ENCODE measurements around the gene CCL25.
"Not testable (repeated sequence)": the region's sequence is repeated elsewhere in the genome, so short reads cannot be mapped to it uniquely, and the experiment has no call there.

Gene CCL25

DNA sequence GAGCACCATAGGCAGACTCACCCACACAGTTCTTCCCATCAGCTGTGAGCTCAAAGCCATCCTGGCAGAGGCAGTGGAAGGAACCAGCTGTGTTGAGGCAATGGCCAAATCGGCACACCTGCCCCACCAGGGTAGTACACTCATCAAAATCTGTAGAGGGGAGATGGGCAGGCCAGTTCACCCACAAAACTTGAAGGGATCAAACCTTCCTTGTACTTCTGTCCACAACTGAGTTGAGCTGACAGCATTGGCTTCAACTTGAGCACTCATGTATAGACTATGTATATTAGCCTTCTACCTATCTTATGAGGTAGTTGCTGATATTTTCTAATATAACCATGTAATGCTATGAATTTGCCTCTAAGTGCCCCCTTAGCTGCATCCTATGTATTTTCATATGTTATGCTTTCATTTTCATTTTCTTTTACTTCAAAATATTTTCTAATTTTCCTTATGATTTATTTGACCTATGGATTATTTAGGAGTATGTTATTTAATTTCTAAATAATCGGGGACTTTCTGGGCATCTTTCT, 42.9 kb downstream of the CCL25 start:
- H3K9me3 ChIP-seq, result peaks cover 17 to 47% (median 38%) of the 10 kb centered on the region in 3 donors
- intact Hi-C loops (cut with DNase I; ENCODE audit: low total_unique reads), result no loop called here
- TF ChIP-seq, protein P1, sequence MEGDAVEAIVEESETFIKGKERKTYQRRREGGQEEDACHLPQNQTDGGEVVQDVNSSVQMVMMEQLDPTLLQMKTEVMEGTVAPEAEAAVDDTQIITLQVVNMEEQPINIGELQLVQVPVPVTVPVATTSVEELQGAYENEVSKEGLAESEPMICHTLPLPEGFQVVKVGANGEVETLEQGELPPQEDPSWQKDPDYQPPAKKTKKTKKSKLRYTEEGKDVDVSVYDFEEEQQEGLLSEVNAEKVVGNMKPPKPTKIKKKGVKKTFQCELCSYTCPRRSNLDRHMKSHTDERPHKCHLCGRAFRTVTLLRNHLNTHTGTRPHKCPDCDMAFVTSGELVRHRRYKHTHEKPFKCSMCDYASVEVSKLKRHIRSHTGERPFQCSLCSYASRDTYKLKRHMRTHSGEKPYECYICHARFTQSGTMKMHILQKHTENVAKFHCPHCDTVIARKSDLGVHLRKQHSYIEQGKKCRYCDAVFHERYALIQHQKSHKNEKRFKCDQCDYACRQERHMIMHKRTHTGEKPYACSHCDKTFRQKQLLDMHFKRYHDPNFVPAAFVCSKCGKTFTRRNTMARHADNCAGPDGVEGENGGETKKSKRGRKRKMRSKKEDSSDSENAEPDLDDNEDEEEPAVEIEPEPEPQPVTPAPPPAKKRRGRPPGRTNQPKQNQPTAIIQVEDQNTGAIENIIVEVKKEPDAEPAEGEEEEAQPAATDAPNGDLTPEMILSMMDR (IDR thresholded peaks at IDR 0.05), result no peak
- DNase-seq, result no peak
- no peak overlapping the region for H3K27ac ChIP-seq
- peaks cover 0 to 12% (median 0%) of the 10 kb centered on the region in 3 donors for H3K36me3 ChIP-seq
- peaks cover 0 to 5% of the 10 kb centered on the region in 2 donors for H3K27me3 ChIP-seq
- no peaks in the 10 kb centered on the region for H3K4me1 ChIP-seq
- H3K4me3 ChIP-seq, result no peak overlapping the region

DNA sequence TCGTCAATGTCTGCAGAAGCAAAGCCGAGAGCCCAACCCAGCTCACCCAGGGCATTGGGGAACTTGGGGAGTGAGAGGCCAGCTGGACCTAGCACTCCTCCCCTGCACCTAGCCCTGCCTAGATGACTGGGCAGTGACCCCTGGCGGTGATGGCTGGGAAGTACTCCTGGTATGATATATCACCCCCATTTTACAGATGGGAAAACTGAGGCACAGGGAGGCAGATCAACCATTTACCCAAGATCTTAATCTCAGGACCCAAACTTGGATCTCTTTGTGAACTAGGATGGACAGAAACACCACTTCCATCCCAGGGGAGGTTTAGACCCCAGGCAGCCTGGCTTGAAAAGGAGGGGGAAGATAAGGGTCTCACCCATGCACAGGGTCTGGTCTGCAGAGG, 43.5 kb downstream of the CCL25 start:
- Histone ChIP-seq H3K4me3 (no peak overlapping the region), H3K27ac (no peak overlapping the region), H3K36me3 (peaks cover 0 to 12% (median 0%) of the 10 kb centered on the region in 3 donors), H3K9me3 (peaks cover 17 to 47% (median 38%) of the 10 kb centered on the region in 3 donors), H3K4me1 (no peaks in the 10 kb centered on the region), H3K27me3 (peaks cover 0 to 5% of the 10 kb centered on the region in 2 donors)
- TF ChIP-seq, protein P1 (IDR thresholded peaks at IDR 0.05), result no peak
- no peak for DNase-seq
- intact Hi-C loops (cut with DNase I; ENCODE audit: low total_unique reads), result no loop called here

DNA sequence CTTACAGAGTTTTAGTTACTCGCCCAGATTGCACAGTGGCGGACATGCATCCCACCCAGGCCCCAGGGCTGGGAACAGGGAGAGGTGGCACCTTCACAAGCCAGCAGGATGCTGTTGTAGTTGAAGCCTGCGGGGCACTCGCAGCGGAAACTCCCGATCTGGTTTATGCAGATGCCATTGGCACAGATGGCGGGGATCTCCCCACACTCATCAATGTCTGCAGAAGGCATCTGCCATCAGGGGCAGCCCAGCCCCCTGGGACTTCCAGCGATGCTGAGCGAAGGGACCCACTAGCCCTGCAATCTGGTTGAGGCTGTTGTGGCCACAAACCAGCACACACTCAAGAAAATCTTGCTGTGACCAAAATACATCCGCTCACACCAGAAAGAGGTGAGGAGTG, 44.6 kb downstream of the CCL25 start:
- no peak overlapping the region for H3K4me3 ChIP-seq
- H3K36me3 ChIP-seq, result peaks cover 0 to 12% (median 0%) of the 10 kb centered on the region in 3 donors
- intact Hi-C loops (cut with DNase I; ENCODE audit: low total_unique reads), result no loop called here
- peaks cover 17 to 39% (median 38%) of the 10 kb centered on the region in 3 donors for H3K9me3 ChIP-seq
- TF ChIP-seq, protein P1 (IDR thresholded peaks at IDR 0.05), result no peak
- H3K27ac ChIP-seq, result no peak overlapping the region
- no peak for DNase-seq
- H3K27me3 ChIP-seq, result peaks cover 0 to 5% of the 10 kb centered on the region in 2 donors
- H3K4me1 ChIP-seq, result no peaks in the 10 kb centered on the region

DNA sequence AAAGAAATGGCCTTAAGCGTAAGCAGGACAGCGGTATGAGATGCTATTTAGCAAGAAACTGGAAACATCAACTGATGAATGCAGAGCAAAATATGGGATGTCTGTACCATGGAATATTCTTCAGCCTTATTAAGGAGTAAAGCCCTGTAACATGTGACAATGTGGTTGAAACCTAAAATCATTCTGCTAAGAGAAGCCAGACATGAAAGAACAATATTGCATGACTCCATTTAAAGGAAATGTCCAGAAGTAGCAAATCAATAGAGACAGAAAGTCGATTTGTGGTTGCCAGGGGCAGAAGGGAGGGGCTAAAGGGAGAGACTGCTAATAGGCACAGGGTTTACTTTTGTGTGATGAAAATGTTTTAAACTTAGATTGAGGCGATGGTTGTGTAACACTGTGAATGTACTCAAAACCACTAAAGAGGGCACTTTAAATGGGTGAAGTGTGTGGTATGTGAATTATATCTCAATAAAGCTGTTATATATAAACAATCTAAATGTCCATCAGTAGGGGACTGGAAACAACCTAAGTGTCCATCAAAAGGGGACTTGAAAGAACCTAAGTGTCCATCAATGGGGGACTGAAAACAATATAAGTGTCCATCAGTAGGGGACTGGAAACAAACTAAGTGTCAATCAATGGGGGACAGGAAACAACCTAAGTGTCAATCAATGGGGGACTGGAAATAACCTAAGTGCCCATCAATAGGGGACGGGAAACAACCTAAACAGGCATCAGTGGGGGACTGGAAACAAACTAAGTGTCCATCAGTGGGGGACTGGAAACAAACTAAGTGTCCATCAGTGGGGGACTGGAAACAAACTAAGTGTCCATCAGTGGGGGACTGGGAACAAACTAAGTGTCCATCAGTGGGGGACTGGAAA, 45.4 kb downstream of the CCL25 start:
- TF ChIP-seq, protein P1 (IDR thresholded peaks at IDR 0.05), result no peak
- Histone ChIP-seq H3K4me1 (no peaks in the 10 kb centered on the region), H3K4me3 (no peak overlapping the region), H3K9me3 (peaks cover 17 to 39% (median 38%) of the 10 kb centered on the region in 3 donors), H3K27ac (no peak overlapping the region), H3K36me3 (peaks cover 0 to 12% (median 0%) of the 10 kb centered on the region in 3 donors), H3K27me3 (peaks cover 0 to 5% of the 10 kb centered on the region in 2 donors)
- DNase-seq, result no peak
- intact Hi-C loops (cut with DNase I; ENCODE audit: low total_unique reads), result no loop called here

DNA sequence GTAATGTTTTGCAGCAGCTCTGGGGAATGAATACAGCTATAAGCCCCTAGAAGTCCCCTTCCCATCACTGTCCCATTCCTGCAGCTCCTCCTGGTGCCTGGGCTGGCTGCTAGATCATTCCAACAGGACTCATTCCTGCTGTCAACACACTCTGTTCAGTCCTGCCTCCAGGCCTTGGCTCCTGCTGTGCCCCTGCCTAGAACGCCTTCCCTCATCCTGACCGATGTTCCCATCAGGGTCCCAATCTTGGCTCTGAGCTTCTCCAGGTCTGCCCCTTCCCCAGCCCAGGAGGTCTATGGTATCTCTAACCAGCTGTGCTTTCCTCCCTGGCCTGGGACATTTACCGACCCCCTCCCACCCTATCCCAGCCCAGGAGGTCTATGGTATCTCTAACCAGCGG, 48.8 kb downstream of the CCL25 start:
- intact Hi-C loops (cut with DNase I; ENCODE audit: low total_unique reads), result no loop called here
- Histone ChIP-seq H3K27me3 (no peaks in the 10 kb centered on the region), H3K4me1 (no peaks in the 10 kb centered on the region), H3K27ac (no peak overlapping the region), H3K4me3 (no peak overlapping the region), H3K36me3 (no peaks in the 10 kb centered on the region), H3K9me3 (peaks cover 0 to 13% (median 11%) of the 10 kb centered on the region in 3 donors)
- TF ChIP-seq, protein P1 (IDR thresholded peaks at IDR 0.05), result no peak
- no peak for DNase-seq

DNA sequence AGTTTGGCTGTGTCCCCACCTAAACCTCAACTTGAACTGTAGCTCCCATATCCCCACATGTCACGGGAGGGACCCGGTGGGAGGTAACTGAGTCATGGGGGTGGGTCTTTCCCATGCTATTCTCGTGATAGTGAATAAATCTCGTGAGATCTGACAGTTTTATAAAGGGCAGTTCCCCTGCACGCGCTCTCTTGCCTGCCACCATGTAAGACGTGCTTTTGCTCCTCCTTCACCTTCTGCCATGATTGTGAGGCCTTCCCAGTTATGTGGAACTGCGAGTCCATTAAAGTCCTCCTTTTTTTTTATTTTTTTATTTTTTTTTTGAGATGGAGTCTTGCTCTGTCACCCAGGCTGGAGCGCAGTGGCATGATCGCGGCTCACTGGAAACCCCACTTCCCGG, 49.4 kb downstream of the CCL25 start:
- intact Hi-C loops (cut with DNase I; ENCODE audit: low total_unique reads); H3K9me3 ChIP-seq; DNase-seq; H3K4me1 ChIP-seq; H3K27me3 ChIP-seq; H3K36me3 ChIP-seq; H3K4me3 ChIP-seq; H3K27ac ChIP-seq: not testable (repeated sequence)
